HG03342 (cell line): ENCODE data around the gene DOCK2.

Experiments used
- ATAC-seq: cut with Tn5 transposase; IDR thresholded peaks from one replicate; pipeline ENCODE4 v1.9.1; 2021; ENCODE audit warnings: mild to moderate bottlenecking, moderate library complexity; ENCODE audit not compliant: unreplicated experiment

The DOCK2 gene

GRCh38 chr5:169856571-169856970 is 219.5 kb downstream of the DOCK2 start:
- no peak for ATAC-seq

GRCh38 chr5:169860585-169860984 is 223.5 kb downstream of the DOCK2 start:
- no peak for ATAC-seq

GRCh38 chr5:169861433-169861832 is 224.4 kb downstream of the DOCK2 start:
- ATAC-seq = no peak

- ATAC-seq = no peak
These were observed 224.9 kb downstream of the DOCK2 start for GRCh38 chr5:169861934-169862333.

- no peak for ATAC-seq
These were observed 225.3 kb downstream of the DOCK2 start for GRCh38 chr5:169862391-169862811.

GRCh38 chr5:169864483-169864882 is 227.4 kb downstream of the DOCK2 start:
- no peak for ATAC-seq

- no peak for ATAC-seq
These were observed 230.3 kb downstream of the DOCK2 start for GRCh38 chr5:169867347-169867746.

GRCh38 chr5:169869066-169869465 is 232.0 kb downstream of the DOCK2 start:
- ATAC-seq = no peak

- no peak for ATAC-seq
These were observed 233.1 kb downstream of the DOCK2 start for GRCh38 chr5:169870211-169870610.

- ATAC-seq = no peak
These were observed 234.9 kb downstream of the DOCK2 start for GRCh38 chr5:169871826-169872490.

- ATAC-seq = no peak
These were observed 236.6 kb downstream of the DOCK2 start for GRCh38 chr5:169873642-169874041.

GRCh38 chr5:169874621-169875020 is 237.5 kb downstream of the DOCK2 start:
- no peak for ATAC-seq

- ATAC-seq = no peak
These were observed 238.1 kb downstream of the DOCK2 start for GRCh38 chr5:169875091-169875728.

- no peak for ATAC-seq
These were observed 238.7 kb downstream of the DOCK2 start for GRCh38 chr5:169875731-169876130.

- ATAC-seq = no peak
These were observed 239.3 kb downstream of the DOCK2 start for GRCh38 chr5:169876386-169876785.

- ATAC-seq = no peak
These were observed 243.1 kb downstream of the DOCK2 start for GRCh38 chr5:169880012-169880663.

GRCh38 chr5:169880785-169881184 is 243.7 kb downstream of the DOCK2 start:
- no peak for ATAC-seq

GRCh38 chr5:169881702-169882303 is 244.7 kb downstream of the DOCK2 start:
- no peak for ATAC-seq

GRCh38 chr5:169886033-169886432 is 249.0 kb downstream of the DOCK2 start:
- ATAC-seq = no peak

- no peak for ATAC-seq
These were observed 249.6 kb downstream of the DOCK2 start for GRCh38 chr5:169886677-169887076.

GRCh38 chr5:169889572-169889971 is 252.5 kb downstream of the DOCK2 start:
- ATAC-seq = no peak

- no peak for ATAC-seq
These were observed 255.9 kb downstream of the DOCK2 start for GRCh38 chr5:169893010-169893409.
